ENCODE results near the gene KIF26A.
A peak's percentile ranks its signal among the peaks of the same experiment; 100 is the strongest.

Gene KIF26A

DNA sequence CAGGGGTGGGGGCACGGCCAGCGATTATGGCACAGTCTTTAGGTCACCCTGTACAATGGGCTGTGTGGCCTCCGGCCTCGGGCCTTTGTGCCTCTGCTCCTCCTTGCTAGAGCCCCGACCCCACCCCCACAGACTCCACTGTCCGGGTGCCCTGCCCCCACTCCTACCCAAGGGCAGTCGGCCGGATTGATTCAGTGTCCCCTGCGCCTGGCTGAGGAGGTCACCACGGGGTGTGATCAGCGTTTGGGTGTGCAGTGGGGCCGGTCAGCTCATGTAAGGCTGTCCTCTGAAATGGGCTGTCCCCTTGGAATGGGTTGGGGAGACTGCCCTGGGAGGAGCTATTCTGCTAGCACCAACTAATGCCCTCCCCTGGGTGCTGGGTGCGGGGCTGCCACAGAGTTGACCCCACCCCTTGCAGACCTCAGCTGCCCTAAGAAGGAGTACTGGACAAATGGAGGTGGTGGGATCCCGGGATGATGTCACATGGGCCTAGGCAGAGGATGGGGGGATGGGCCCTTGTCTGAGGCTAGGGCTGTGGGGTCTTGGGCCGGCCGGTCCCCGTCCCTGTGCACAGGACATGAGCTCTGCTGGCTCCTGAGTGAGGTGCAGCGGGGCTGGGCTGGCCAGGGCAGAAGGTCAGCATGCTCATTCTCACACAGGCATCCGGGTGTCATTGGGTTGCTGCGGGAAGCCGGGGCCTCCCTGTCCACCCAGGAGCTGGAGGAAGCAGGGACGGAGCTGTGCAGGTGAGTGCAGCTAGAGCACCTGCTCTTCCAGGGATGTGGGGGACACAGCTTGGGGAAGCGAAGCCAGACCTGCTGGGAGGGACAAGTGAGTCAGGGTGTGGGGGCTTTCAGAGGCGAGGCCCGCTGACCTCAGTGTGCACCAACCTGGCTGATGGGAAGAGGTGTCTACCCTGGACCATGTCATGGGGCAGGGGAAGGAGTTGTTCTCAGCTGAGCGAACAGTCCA is 29.5 kb upstream of the KIF26A start:
- POLR2A ChIA-PET: no interaction called here
- no peak overlapping the region for H3K4me3 ChIP-seq (ENCODE audit: low read depth, low read length)
- no peak overlapping the region for H3K27ac ChIP-seq (ENCODE audit: extremely low read depth, low read depth, low read length)
- CTCF ChIA-PET: interaction anchor here (1.3 to 1.5 kb wide), 2 partner anchors 12 to 15 kb away, joined by 4 to 5 read pairs; no protein-coding TSS in a partner anchor
- no peaks in the 10 kb centered on the region for H3K9me3 ChIP-seq (ENCODE audit: control insufficient read depth, insufficient read depth, low read depth, low read length)
- no peaks in the 10 kb centered on the region for H3K36me3 ChIP-seq (ENCODE audit: control insufficient read depth in 2 of 2, insufficient read depth in 1 of 2, low read length in 2 of 2)
- H3K4me1 ChIP-seq (ENCODE audit: control insufficient read depth, insufficient read depth, low read length): no peaks in the 10 kb centered on the region
- no peak for TF ChIP-seq HOXD13 (CRISPR knock-in tag; IDR thresholded peaks at IDR 0.05; ENCODE audit: borderline replicate concordance)
- TF ChIP-seq, protein P1, sequence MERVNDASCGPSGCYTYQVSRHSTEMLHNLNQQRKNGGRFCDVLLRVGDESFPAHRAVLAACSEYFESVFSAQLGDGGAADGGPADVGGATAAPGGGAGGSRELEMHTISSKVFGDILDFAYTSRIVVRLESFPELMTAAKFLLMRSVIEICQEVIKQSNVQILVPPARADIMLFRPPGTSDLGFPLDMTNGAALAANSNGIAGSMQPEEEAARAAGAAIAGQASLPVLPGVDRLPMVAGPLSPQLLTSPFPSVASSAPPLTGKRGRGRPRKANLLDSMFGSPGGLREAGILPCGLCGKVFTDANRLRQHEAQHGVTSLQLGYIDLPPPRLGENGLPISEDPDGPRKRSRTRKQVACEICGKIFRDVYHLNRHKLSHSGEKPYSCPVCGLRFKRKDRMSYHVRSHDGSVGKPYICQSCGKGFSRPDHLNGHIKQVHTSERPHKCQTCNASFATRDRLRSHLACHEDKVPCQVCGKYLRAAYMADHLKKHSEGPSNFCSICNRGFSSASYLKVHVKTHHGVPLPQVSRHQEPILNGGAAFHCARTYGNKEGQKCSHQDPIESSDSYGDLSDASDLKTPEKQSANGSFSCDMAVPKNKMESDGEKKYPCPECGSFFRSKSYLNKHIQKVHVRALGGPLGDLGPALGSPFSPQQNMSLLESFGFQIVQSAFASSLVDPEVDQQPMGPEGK (tag by site-specific recombination; IDR thresholded peaks at IDR 0.05): 0 out of 2 replicates have a peak, but pooled peaks have one; percentile 9
- TF ChIP-seq, protein P2, sequence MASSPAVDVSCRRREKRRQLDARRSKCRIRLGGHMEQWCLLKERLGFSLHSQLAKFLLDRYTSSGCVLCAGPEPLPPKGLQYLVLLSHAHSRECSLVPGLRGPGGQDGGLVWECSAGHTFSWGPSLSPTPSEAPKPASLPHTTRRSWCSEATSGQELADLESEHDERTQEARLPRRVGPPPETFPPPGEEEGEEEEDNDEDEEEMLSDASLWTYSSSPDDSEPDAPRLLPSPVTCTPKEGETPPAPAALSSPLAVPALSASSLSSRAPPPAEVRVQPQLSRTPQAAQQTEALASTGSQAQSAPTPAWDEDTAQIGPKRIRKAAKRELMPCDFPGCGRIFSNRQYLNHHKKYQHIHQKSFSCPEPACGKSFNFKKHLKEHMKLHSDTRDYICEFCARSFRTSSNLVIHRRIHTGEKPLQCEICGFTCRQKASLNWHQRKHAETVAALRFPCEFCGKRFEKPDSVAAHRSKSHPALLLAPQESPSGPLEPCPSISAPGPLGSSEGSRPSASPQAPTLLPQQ (tag by site-specific recombination; IDR thresholded peaks at IDR 0.05): no peak
- TF ChIP-seq ZIC2 (tag by site-specific recombination; IDR thresholded peaks at IDR 0.05): 0 out of 2 replicates have a peak, but pooled peaks have one; percentile 0
- no peak for TF ChIP-seq ZNF76 (tag by site-specific recombination; IDR thresholded peaks at IDR 0.05; ENCODE audit: borderline replicate concordance, low read depth)
- no peak for TF ChIP-seq ZNF48 (tag by site-specific recombination; IDR thresholded peaks at IDR 0.05)

DNA sequence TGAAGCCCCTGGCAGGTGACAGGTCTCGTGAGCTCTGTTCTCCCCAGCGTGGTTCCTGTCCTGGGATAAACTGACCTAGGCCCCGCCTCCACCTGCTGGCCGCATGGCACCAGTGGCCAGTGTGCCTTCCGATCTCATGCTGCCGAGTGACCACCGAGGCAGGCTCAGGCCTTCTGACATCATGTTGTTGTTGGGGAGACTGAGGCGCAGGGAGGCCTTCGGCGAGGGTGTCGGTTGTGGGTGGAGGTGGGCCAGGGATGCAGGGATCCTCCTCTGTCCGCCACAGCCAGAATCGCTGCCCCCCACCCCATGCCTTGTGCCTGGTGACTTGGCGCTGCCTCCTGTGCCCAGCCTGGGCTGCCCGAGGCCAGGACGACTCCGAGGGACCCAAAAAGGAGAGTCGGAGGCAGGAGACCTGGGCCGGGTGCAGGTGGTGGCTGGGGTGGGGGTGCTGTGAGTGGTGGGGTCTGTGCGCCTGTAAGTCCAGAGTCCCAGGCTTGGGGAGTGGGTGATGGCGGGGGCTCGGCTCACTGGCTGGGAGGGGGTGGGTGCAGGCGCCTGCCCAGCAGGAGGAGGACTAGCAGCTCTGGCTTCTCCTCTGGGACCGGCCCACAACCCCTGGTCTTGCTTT is 28.5 kb upstream of the KIF26A start:
- H3K36me3 ChIP-seq (ENCODE audit: control insufficient read depth in 2 of 2, insufficient read depth in 1 of 2, low read length in 2 of 2): no peaks in the 10 kb centered on the region
- POLR2A ChIA-PET: no interaction called here
- CTCF ChIA-PET: interaction anchor here (1.3 to 1.5 kb wide), 2 partner anchors 13 to 16 kb away, joined by 4 to 5 read pairs; no protein-coding TSS in a partner anchor
- TF ChIP-seq, protein P3, sequence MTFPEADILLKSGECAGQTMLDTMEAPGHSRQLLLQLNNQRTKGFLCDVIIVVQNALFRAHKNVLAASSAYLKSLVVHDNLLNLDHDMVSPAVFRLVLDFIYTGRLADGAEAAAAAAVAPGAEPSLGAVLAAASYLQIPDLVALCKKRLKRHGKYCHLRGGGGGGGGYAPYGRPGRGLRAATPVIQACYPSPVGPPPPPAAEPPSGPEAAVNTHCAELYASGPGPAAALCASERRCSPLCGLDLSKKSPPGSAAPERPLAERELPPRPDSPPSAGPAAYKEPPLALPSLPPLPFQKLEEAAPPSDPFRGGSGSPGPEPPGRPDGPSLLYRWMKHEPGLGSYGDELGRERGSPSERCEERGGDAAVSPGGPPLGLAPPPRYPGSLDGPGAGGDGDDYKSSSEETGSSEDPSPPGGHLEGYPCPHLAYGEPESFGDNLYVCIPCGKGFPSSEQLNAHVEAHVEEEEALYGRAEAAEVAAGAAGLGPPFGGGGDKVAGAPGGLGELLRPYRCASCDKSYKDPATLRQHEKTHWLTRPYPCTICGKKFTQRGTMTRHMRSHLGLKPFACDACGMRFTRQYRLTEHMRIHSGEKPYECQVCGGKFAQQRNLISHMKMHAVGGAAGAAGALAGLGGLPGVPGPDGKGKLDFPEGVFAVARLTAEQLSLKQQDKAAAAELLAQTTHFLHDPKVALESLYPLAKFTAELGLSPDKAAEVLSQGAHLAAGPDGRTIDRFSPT (tag by site-specific recombination; IDR thresholded peaks at IDR 0.05): no peak; the same call in 1 of the 2 replicates
- TF ChIP-seq ZNF473 (tag by site-specific recombination; IDR thresholded peaks at IDR 0.05) (no peak), ZNF560 (tag by site-specific recombination; IDR thresholded peaks at IDR 0.05; ENCODE audit: borderline replicate concordance) (no peak)
- TF ChIP-seq, protein P4, sequence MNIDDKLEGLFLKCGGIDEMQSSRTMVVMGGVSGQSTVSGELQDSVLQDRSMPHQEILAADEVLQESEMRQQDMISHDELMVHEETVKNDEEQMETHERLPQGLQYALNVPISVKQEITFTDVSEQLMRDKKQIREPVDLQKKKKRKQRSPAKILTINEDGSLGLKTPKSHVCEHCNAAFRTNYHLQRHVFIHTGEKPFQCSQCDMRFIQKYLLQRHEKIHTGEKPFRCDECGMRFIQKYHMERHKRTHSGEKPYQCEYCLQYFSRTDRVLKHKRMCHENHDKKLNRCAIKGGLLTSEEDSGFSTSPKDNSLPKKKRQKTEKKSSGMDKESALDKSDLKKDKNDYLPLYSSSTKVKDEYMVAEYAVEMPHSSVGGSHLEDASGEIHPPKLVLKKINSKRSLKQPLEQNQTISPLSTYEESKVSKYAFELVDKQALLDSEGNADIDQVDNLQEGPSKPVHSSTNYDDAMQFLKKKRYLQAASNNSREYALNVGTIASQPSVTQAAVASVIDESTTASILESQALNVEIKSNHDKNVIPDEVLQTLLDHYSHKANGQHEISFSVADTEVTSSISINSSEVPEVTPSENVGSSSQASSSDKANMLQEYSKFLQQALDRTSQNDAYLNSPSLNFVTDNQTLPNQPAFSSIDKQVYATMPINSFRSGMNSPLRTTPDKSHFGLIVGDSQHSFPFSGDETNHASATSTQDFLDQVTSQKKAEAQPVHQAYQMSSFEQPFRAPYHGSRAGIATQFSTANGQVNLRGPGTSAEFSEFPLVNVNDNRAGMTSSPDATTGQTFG (tag by site-specific recombination; IDR thresholded peaks at IDR 0.05; ENCODE audit: borderline replicate concordance): no peak
- TF ChIP-seq, protein P5, sequence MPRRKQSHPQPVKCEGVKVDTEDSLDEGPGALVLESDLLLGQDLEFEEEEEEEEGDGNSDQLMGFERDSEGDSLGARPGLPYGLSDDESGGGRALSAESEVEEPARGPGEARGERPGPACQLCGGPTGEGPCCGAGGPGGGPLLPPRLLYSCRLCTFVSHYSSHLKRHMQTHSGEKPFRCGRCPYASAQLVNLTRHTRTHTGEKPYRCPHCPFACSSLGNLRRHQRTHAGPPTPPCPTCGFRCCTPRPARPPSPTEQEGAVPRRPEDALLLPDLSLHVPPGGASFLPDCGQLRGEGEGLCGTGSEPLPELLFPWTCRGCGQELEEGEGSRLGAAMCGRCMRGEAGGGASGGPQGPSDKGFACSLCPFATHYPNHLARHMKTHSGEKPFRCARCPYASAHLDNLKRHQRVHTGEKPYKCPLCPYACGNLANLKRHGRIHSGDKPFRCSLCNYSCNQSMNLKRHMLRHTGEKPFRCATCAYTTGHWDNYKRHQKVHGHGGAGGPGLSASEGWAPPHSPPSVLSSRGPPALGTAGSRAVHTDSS (tag by site-specific recombination; IDR thresholded peaks at IDR 0.05): no peak
- TF ChIP-seq, protein P6, sequence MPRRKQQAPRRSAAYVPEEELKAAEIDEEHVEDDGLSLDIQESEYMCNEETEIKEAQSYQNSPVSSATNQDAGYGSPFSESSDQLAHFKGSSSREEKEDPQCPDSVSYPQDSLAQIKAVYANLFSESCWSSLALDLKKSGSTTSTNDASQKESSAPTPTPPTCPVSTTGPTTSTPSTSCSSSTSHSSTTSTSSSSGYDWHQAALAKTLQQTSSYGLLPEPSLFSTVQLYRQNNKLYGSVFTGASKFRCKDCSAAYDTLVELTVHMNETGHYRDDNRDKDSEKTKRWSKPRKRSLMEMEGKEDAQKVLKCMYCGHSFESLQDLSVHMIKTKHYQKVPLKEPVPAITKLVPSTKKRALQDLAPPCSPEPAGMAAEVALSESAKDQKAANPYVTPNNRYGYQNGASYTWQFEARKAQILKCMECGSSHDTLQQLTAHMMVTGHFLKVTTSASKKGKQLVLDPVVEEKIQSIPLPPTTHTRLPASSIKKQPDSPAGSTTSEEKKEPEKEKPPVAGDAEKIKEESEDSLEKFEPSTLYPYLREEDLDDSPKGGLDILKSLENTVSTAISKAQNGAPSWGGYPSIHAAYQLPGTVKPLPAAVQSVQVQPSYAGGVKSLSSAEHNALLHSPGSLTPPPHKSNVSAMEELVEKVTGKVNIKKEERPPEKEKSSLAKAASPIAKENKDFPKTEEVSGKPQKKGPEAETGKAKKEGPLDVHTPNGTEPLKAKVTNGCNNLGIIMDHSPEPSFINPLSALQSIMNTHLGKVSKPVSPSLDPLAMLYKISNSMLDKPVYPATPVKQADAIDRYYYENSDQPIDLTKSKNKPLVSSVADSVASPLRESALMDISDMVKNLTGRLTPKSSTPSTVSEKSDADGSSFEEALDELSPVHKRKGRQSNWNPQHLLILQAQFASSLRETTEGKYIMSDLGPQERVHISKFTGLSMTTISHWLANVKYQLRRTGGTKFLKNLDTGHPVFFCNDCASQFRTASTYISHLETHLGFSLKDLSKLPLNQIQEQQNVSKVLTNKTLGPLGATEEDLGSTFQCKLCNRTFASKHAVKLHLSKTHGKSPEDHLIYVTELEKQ (tag by site-specific recombination; IDR thresholded peaks at IDR 0.05; ENCODE audit: borderline replicate concordance): no peak
- TF ChIP-seq, protein P7, sequence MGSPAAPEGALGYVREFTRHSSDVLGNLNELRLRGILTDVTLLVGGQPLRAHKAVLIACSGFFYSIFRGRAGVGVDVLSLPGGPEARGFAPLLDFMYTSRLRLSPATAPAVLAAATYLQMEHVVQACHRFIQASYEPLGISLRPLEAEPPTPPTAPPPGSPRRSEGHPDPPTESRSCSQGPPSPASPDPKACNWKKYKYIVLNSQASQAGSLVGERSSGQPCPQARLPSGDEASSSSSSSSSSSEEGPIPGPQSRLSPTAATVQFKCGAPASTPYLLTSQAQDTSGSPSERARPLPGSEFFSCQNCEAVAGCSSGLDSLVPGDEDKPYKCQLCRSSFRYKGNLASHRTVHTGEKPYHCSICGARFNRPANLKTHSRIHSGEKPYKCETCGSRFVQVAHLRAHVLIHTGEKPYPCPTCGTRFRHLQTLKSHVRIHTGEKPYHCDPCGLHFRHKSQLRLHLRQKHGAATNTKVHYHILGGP (tag by site-specific recombination; IDR thresholded peaks at IDR 0.05): no peak
- TF ChIP-seq, protein P8, sequence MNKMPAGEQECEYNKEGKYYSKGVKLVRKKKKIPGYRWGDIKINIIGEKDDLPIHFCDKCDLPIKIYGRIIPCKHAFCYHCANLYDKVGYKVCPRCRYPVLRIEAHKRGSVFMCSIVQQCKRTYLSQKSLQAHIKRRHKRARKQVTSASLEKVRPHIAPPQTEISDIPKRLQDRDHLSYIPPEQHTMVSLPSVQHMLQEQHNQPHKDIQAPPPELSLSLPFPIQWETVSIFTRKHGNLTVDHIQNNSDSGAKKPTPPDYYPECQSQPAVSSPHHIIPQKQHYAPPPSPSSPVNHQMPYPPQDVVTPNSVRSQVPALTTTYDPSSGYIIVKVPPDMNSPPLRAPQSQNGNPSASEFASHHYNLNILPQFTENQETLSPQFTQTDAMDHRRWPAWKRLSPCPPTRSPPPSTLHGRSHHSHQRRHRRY (tag by site-specific recombination; IDR thresholded peaks at IDR 0.05): no peak

More for the DNA sequence above, 28.5 kb upstream of the KIF26A start:
- no peaks in the 10 kb centered on the region for H3K9me3 ChIP-seq (ENCODE audit: control insufficient read depth, insufficient read depth, low read depth, low read length)
- H3K4me1 ChIP-seq (ENCODE audit: control insufficient read depth, insufficient read depth, low read length): no peaks in the 10 kb centered on the region
- H3K27ac ChIP-seq (ENCODE audit: extremely low read depth, low read depth, low read length): no peak overlapping the region
- no peak overlapping the region for H3K4me3 ChIP-seq (ENCODE audit: low read depth, low read length)

All from HEK293 (cell line).